H9 (cell line): ENCODE results near the gene TGFBR3L. TPM values are rescaled to one million over a fixed set of nuclear protein-coding genes. Genes with fewer than 3 reads are reported as not detected.

Experiments
- DNase-seq: peaks from one replicate; pipeline ENCODE4 v3.0.0-alpha.2; 2017
- H2AFZ ChIP-seq: one replicate; pipeline ENCODE4 v1.6.1; 2013; ENCODE audit warnings: mild to moderate bottlenecking, low read length, control low read depth, moderate library complexity
- H2AK5ac ChIP-seq: 2 replicates; pipeline ENCODE4 v1.6.1; 2013; ENCODE audit warnings: low read length, control low read depth, mixed read lengths; ENCODE audit not compliant: insufficient read length
- H2BK120ac ChIP-seq: one replicate; pipeline ENCODE4 v1.6.1; 2013; ENCODE audit warnings: low read depth, mild to moderate bottlenecking, low read length, control low read depth, inconsistent platforms; ENCODE audit not compliant: poor library complexity, severe bottlenecking
- H2BK12ac ChIP-seq: 2 replicates; pipeline ENCODE4 v1.6.1; 2013; ENCODE audit warnings: low read length, control low read depth, mixed read lengths, low read depth; ENCODE audit not compliant: insufficient read length
- H2BK15ac ChIP-seq: 2 replicates; pipeline ENCODE4 v1.6.1; 2013; ENCODE audit warnings: low read depth, low read length, control low read depth
- H2BK20ac ChIP-seq: one replicate; pipeline ENCODE4 v1.6.1; 2013; ENCODE audit warnings: low read depth, mild to moderate bottlenecking, low read length, control low read depth, inconsistent platforms; ENCODE audit not compliant: poor library complexity, severe bottlenecking
- H2BK5ac ChIP-seq: 2 replicates; pipeline ENCODE4 v1.6.1; 2013; ENCODE audit warnings: low read length, control low read depth, mixed read lengths; ENCODE audit not compliant: insufficient read length
- H3K14ac ChIP-seq: 2 replicates; pipeline ENCODE4 v1.6.1; 2013; ENCODE audit warnings: low read length, control low read depth; ENCODE audit not compliant: insufficient read depth
- H3K18ac ChIP-seq: 2 replicates; pipeline ENCODE4 v1.6.1; 2013; ENCODE audit warnings: low read depth, mild to moderate bottlenecking, mixed read lengths, low read length, control low read depth; ENCODE audit not compliant: insufficient read length
- H3K23ac ChIP-seq: 2 replicates; pipeline ENCODE4 v1.6.1; 2013; ENCODE audit warnings: low read length, control low read depth, mixed read lengths, low read depth; ENCODE audit not compliant: insufficient read length
- H3K23me2 ChIP-seq: 2 replicates; pipeline ENCODE4 v1.6.1; 2013; ENCODE audit warnings: low read depth, mild to moderate bottlenecking, mixed read lengths, low read length, control low read depth; ENCODE audit not compliant: insufficient read length, poor library complexity, severe bottlenecking
- H3K27ac ChIP-seq: 2 replicates; pipeline ENCODE4 v1.5.1; 2013; ENCODE audit warnings: low read length, control low read depth, mixed read lengths, low read depth; ENCODE audit not compliant: insufficient read length
- H3K27me3 ChIP-seq: 2 replicates; pipeline ENCODE4 v1.6.1; 2013; ENCODE audit warnings: low read length, control low read depth, inconsistent platforms; ENCODE audit not compliant: insufficient read depth
- H3K4ac ChIP-seq: 2 replicates; pipeline ENCODE4 v1.6.1; 2013; ENCODE audit warnings: low read depth, mild to moderate bottlenecking, control low read depth, inconsistent platforms, low read length, moderate library complexity
- H3K4me1 ChIP-seq: 2 replicates; pipeline ENCODE4 v1.6.1; 2013; ENCODE audit warnings: low read length, control low read depth, inconsistent platforms; ENCODE audit not compliant: insufficient read depth
- H3K4me2 ChIP-seq: 2 replicates; pipeline ENCODE4 v1.6.1; 2013; ENCODE audit warnings: low read length, control low read depth, mixed read lengths; ENCODE audit not compliant: insufficient read length, insufficient read depth
- H3K56ac ChIP-seq: 2 replicates; pipeline ENCODE4 v1.6.1; 2013; ENCODE audit warnings: low read depth, mild to moderate bottlenecking, mixed read lengths, low read length, control low read depth; ENCODE audit not compliant: insufficient read length
- H3K79me1 ChIP-seq: 2 replicates; pipeline ENCODE4 v1.6.1; 2013; ENCODE audit warnings: low read depth, mild to moderate bottlenecking, moderate library complexity, low read length, control low read depth, inconsistent platforms; ENCODE audit not compliant: insufficient read depth, poor library complexity, severe bottlenecking
- H3K79me2 ChIP-seq: 2 replicates; pipeline ENCODE4 v1.6.1; 2013; ENCODE audit warnings: low read length, control low read depth, inconsistent platforms; ENCODE audit not compliant: insufficient read depth
- H3K9ac ChIP-seq: 2 replicates; pipeline ENCODE4 v1.6.1; 2013; ENCODE audit warnings: low read length, control low read depth, mixed read lengths; ENCODE audit not compliant: insufficient read length; ENCODE audit errors: extremely low read depth
- H3K9me3 ChIP-seq: one replicate; pipeline ENCODE4 v1.6.1; 2013; ENCODE audit warnings: low read depth, low read length, inconsistent platforms; ENCODE audit not compliant: control insufficient read depth
- H3T11ph ChIP-seq: one replicate; pipeline ENCODE4 v1.6.1; 2013; ENCODE audit warnings: mild to moderate bottlenecking, low read length, control low read depth, inconsistent platforms
- H4K20me1 ChIP-seq: one replicate; pipeline ENCODE4 v1.6.1; 2013; ENCODE audit not compliant: control insufficient read depth, insufficient read length, insufficient read depth
- H4K5ac ChIP-seq: 2 replicates; pipeline ENCODE4 v1.6.1; 2013; ENCODE audit warnings: low read depth, mild to moderate bottlenecking, mixed read lengths, low read length, control low read depth; ENCODE audit not compliant: insufficient read length
- H4K8ac ChIP-seq: replicated peaks from 2 replicates; pipeline ENCODE4 v1.6.1; 2013; ENCODE audit warnings: low read length, control low read depth, mixed read lengths, low read depth; ENCODE audit not compliant: insufficient read length
- H4K91ac ChIP-seq: 2 replicates; pipeline ENCODE4 v1.6.1; 2013; ENCODE audit warnings: low read depth, mild to moderate bottlenecking, moderate library complexity, mixed read lengths, low read length, control low read depth; ENCODE audit not compliant: insufficient read length
- H3K27ac Mint-ChIP-seq, 3 experiments: 2 replicates in 2 of 3; 3 replicates in 1 of 3; pipeline ENCODE4 v1.8.0; 2020 to 2021; ENCODE audit warnings: mixed read lengths in 3 of 3, mild to moderate bottlenecking in 1 of 3, moderate library complexity in 1 of 3
- H3K27me3 Mint-ChIP-seq: 2 replicates; pipeline ENCODE4 v1.8.0; 2021; ENCODE audit warnings: low read depth, mild to moderate bottlenecking, moderate library complexity, mixed read lengths
- H3K36me3 Mint-ChIP-seq, 3 experiments: 2 replicates in 2 of 3; 3 replicates in 1 of 3; pipeline ENCODE4 v1.8.0; 2020 to 2021; ENCODE audit warnings: low read depth in 3 of 3, mixed read lengths in 3 of 3; ENCODE audit not compliant: insufficient read depth in 1 of 3
- H3K4me1 Mint-ChIP-seq, 2 experiments: 2 replicates each; pipeline ENCODE4 v1.8.0; 2020; ENCODE audit warnings: mixed read lengths in 2 of 2
- H3K4me3 Mint-ChIP-seq, 2 experiments: 2 replicates in 1 of 2; 3 replicates in 1 of 2; pipeline ENCODE4 v1.8.0; 2020 to 2021; ENCODE audit warnings: mild to moderate bottlenecking in 2 of 2, mixed read lengths in 2 of 2, moderate library complexity in 1 of 2
- H3K9me3 Mint-ChIP-seq, 2 experiments: 2 replicates in 1 of 2; 3 replicates in 1 of 2; pipeline ENCODE4 v1.8.0; 2020; ENCODE audit warnings: mild to moderate bottlenecking in 2 of 2, mixed read lengths in 2 of 2, moderate library complexity in 1 of 2
- CTCF ChIP-seq: fragments of 200-600 bp; sonication (generic); conservative IDR thresholded peaks from 3 replicates; pipeline ENCODE4 v1.8.0; 2021; ENCODE audit warnings: antibody characterized with exemption, mild to moderate bottlenecking
- WGBS: extraction: QIAGEN DNeasy Blood & Tissue Kit; methylation state at CpG from one replicate; pipeline ENCODE4 v1.1.7; 2013; ENCODE audit warnings: missing lambda C conversion rate, low lambda C conversion rate, mixed read lengths; ENCODE audit not compliant: insufficient read length; ENCODE audit errors: extremely low coverage; 5-methylcytosine and 5-hydroxymethylcytosine counted together
- total RNA-seq: library from RNA; stranded (reverse); gene quantifications from 2 replicates; pipeline ENCODE4 v1.2.1, GENCODE V29; 2021

The TGFBR3L gene
- total RNA-seq, 1 experiment from 2014 or later, result 5.5 TPM

- Histone ChIP-seq H2BK15ac (no peak overlapping the region), H2BK120ac (no peak overlapping the region), H2BK5ac (no peak overlapping the region), H3K79me2 (no peaks in the 10 kb centered on the region), H3T11ph (no peak overlapping the region), H4K20me1 (no peaks in the 10 kb centered on the region), H3K27ac (no peak overlapping the region), H3K9ac (no peak overlapping the region), H3K27me3 (peaks cover 13% of the 10 kb centered on the region; the same call in 1 of the 2 replicates), H3K4me2 (no peak overlapping the region), H4K91ac (no peak overlapping the region), H3K4ac (no peak overlapping the region), H3K4me1 (no peaks in the 10 kb centered on the region), H2BK20ac (no peak overlapping the region), H4K5ac (no peak overlapping the region), H3K23me2 (peaks cover 6% of the 10 kb centered on the region), H3K9me3 (no peaks in the 10 kb centered on the region), H2BK12ac (no peak overlapping the region), H2AK5ac (no peak overlapping the region), H4K8ac (no peak overlapping the region), H3K56ac (no peak overlapping the region), H2AFZ (no peak overlapping the region), H3K14ac (no peak overlapping the region), H3K23ac (no peak overlapping the region), H3K18ac (no peak overlapping the region), H3K79me1 (no peaks in the 10 kb centered on the region)
- H3K27ac Mint-ChIP-seq, result no peak overlapping the region
- H3K9me3 Mint-ChIP-seq, result no peaks in the 10 kb centered on the region
- peaks cover 6 to 10% of the 10 kb centered on the region in 2 experiments; a peak in 3 of 4 replicates for H3K4me1 Mint-ChIP-seq
- no peak for DNase-seq
- TF ChIP-seq CTCF, result no peak
- WGBS, result no CpG with 5 or more reads among the region's 31 CpGs
- peaks cover 13 to 28% (median 24%) of the 10 kb centered on the region in 3 experiments; a peak in 6 of 7 replicates for H3K36me3 Mint-ChIP-seq
- H3K27me3 Mint-ChIP-seq, result peaks cover 33% of the 10 kb centered on the region
- H3K4me3 Mint-ChIP-seq, result no peak overlapping the region
Observed at GRCh38 chr19:7912144-7912696, 2.4 kb upstream of the TGFBR3L start.
